Stimulated activated CD4-positive, alpha-beta T cell treated with anti-CD3 and anti-CD28 coated beads, TNF-alpha, amount 100 ng/mL, for 1 hour (primary cell): ENCODE measurements around the gene CCDC150.
"Not testable (repeated sequence)": the region's sequence is repeated elsewhere in the genome, so short reads cannot be mapped to it uniquely, and the experiment has no call there.

ENCODE experiments used
- DNase-seq, 3 donors: peaks; one replicate each; pipeline ENCODE4 v3.0.0-alpha.2; 2020; ENCODE audit warnings: low read depth in 3 of 3, low spot score in 1 of 3

Gene CCDC150

GRCh38 chr2:196639180-196640030, at the start of gene CCDC150:
TSS of gene CCDC150 (plus strand) at chr2:196639715. CDS start at chr2:196639767, 52 bp downstream.
- DNase-seq = peak; percentile 79 to 87 (median 82)

DNA sequence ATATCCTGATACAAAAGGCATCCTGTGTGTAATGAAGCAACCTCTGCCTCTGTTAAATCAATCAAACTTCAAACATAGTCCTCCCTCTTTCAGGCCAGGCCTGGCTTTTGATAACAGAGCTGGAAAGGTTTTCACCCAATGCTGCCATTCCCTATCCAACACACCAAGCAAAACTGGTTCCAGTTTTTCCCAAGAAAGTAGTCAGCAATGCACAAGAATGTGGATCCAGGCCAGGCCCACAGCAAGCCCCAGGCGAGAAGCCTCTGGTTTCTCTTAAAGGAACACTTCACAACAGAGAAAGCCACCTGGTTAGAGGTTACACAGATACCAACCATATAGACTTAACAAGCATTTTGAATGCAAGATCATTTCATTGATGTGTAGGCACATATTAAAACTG, 49.2 kb upstream of the CCDC150 start:
- no peak for DNase-seq

DNA sequence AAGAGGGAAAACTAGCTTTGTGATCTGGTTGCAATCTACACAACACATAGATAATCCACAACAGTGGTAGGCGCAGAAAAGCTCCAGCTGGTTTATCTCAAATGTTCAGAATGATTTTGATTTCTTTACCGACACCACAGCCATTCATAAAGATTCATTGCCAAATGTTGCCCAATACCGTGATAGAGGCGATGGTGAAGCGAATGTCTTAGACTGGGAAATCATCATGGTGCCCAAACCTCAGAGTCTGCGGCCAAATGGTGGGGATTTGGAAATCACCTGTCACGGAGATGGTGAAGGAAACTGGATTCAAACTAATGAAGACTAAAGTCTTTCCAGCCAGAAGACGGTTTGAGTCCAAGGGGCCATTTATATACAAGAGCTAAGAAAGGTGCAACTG, 48.5 kb upstream of the CCDC150 start:
- no peak for DNase-seq

DNA sequence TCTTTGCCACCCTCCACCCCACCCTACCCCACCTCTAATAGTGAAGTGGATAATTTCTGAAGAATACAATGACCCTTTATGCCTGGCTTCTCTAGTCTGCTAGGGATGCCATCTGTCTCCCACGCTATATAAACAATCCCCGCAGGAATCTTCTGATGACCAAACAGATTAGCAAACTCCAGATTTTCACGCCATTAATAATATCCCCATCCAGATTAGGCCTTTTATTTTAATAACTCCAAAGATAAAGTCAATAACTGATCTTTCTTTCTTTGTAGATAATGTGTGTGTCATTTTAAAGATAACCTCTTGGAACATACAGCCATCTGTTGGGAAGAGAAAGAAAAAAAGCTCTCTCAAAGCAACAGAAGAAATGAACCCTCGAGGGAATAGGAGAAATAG, 47.9 kb upstream of the CCDC150 start:
- no peak for DNase-seq

- no peak for DNase-seq
Measured at GRCh38 chr2:196592331-196592910, 47.1 kb upstream of the CCDC150 start.

GRCh38 chr2:196592911-196593881, 46.3 kb upstream of the CCDC150 start, which contains the start of gene HECW2:
TSS of gene HECW2 (minus strand) at chr2:196593554.
- no peak for DNase-seq

- no peak for DNase-seq
Measured at GRCh38 chr2:196594158-196594557, 45.4 kb upstream of the CCDC150 start.

DNA sequence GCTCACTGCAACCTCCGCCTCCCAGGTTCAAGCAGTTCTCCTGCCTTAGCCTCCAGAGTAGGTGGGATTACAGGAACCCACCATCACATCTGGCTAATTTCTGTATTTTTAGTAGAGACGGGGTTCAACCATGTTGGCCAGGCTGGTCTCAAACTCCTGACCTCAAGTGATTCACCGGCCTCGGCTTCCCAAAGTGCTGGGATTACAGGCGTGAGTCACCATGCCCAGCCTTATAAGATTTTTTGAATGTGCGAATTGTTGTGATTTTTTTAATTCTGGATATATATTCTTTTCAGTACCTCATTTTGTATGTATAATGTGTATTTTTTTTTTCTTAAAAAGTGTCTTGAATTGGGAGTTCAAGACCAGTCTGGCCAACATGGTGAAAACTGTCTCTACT, 42.0 kb upstream of the CCDC150 start:
- DNase-seq = no peak

DNA sequence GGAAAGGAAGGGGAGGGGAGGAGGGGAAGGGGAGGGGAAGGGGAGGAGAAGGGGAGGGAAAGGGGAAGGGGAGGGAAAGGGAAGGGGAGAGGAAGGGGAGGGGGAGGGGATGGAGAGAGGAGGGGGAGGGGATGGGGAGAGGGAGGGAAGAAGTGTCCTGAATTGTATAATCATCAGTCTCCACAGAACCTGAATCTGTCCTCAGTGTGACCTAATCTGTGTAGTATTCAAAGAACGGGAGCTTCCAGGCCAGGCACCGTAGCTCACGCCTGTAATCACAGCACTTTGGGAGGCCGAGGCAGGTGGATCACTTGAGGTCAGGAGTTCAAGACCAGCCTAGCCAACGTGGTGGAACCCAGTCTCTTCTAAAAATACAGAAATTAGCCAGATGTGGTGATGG, 41.1 kb upstream of the CCDC150 start:
- DNase-seq = no peak

DNA sequence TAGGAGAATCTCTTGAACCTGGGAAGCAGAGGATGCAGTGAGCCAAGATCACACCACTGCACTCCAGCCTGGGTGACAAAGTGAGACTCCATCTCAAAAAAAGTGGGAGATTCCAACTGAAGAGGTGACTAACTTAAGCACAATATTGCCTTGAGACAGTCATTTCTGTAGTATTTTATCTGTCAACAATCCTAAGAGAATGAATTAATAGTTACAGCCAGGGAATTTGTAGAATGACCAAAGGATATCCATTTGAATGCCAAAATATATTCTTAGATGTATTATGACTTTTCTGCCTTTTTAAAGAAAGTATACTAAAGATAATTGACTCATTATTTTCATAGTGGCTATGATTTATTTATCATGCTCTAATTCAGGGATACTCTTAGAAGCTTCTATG, 40.7 kb upstream of the CCDC150 start:
- no peak for DNase-seq

- no peak for DNase-seq
Measured at GRCh38 chr2:196601430-196602306, 37.8 kb upstream of the CCDC150 start.

- DNase-seq = no peak
Measured at GRCh38 chr2:196604196-196604595, 35.3 kb upstream of the CCDC150 start.

DNA sequence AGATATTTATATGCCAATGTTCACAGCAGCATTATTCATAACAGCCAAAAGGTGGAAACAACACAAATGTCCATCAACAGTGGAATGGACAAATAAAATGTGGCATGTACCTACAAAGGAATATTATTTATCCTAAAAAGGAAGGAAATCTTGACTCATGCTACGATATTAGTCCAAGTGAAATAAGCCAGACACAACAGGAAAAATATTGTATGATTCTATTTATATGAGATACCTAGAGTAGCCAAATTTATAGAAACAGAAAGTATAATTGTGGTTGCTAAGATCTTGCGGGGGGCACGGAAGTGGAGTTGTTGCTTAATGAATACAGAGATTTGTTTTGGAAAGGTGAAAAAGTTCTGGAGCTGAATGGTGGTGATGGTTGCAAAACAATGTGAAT, 33.0 kb upstream of the CCDC150 start:
- DNase-seq = no peak

DNA sequence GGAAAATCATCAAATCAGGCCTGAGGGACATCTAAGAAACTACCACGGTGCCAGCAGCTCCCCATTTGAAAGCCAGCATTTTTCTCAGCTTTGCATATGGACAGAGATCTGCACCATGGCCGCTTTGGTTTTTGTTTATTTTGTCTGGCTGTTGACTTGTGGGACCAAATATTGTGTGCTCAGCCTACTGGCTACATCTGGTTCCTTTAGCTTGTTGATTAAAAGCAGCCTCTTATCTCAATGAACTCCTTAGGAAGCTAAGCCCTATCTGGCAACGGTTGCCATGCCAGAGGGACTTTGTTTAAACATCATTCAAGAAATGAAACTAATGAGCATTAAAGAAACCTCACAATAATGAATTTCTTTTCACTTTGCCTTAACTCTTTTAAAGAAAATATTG, 32.4 kb upstream of the CCDC150 start:
- DNase-seq = no peak

- DNase-seq = not testable (repeated sequence)
Measured at GRCh38 chr2:196607896-196608295, 31.6 kb upstream of the CCDC150 start.

DNA sequence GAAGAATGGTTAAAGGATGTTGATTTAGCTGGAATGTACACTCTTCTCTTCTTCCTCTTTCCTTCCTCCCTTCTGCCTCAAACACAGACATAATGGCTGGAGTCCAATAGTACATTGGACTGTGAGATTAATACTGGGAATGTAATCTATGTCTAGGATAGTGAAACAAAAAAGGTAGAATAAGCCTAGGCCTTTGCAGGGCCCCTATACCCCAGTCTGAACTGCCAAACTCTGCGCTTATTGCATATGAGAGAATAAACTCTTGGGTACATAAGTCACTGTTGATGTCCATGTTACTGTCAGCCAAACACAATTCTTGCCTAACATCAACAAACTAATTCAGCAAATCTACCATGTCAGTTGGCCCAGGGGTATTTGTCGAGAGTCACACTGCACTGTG, 29.7 kb upstream of the CCDC150 start:
- no peak for DNase-seq

DNA sequence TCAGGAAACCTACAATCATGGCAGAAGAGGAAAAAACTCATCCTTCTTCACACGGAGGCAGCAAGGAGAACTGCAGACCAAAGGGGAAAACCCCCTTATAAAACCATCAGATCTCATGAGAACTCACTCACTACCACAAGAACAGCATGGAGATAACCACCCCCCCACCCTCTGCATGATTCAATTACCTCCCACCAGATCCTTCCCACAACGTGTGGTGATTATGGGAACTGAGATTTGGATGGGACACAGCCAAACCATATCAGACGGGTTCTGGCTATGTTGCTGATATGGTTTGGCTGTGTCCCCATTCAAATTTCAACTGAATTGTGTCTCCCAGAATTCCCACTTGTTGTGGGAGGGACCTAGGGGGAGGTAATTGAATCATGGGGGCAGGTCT, 28.7 kb upstream of the CCDC150 start:
- DNase-seq = no peak

GRCh38 chr2:196613302-196613701, 26.2 kb upstream of the CCDC150 start:
- no peak for DNase-seq

GRCh38 chr2:196617430-196617829, 22.1 kb upstream of the CCDC150 start:
- no peak for DNase-seq

DNA sequence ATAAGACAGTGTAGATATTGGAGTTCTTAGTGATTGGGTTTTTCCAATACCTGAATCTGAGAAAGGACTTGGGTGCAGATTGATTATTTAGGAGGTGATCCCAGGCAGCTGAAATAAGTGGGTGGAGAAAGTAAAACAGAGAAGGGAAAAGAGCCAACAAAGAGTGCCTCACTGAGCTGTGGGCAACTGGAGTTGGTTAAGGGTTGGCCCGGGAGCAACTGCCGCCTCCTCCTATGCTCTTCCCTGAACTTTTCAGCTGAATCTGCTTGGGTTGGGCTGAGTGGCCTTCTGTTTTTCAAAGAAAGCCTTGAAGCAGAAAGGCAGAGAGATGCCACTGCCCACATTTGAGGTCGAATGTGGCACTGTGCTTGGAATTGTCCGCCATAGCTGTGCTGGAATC, 20.9 kb upstream of the CCDC150 start:
- DNase-seq = no peak

DNA sequence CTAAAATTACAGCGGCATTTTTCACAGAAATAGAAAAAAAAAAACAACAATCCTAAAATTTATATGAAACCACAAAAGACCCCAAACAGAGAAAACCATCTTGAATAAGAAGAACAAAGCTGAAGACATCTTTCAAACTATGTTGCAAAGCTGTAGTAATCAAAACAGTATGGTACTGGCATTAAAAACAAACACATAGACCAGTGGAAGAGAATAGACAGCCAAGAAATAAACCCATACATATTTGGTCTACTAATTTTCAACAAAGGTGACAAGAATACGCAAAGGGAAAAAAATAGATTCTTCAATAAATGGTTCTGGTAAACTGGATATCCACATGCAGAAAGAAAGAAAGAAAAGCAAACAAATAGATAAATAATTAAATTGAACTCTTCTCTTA, 9.0 kb upstream of the CCDC150 start:
- DNase-seq = no peak
